DOHH2 (cell line): Measurements from ENCODE around the gene SMCO4.

Source experiments
- H3F3A ChIP-seq: fragments of 200-600 bp; sonication (generic), shearing (Covaris generic); 2 replicates; pipeline ENCODE4 v1.6.0; 2016; ENCODE audit warnings: antibody characterized with exemption, mild to moderate bottlenecking; ENCODE audit not compliant: control insufficient read depth, insufficient read depth
- H3K27ac ChIP-seq: fragments of 200-600 bp; sonication (generic); 2 replicates; pipeline ENCODE4 v1.5.1; 2014; ENCODE audit warnings: low read depth, mild to moderate bottlenecking, low read length, moderate library complexity
- H3K27me3 ChIP-seq: fragments of 200-600 bp; sonication (generic); 2 replicates; pipeline ENCODE4 v1.6.1; 2014; ENCODE audit warnings: mild to moderate bottlenecking, low read length, mixed read lengths; ENCODE audit not compliant: control insufficient read depth
- H3K36me3 ChIP-seq: fragments of 200-600 bp; sonication (generic); 2 replicates; pipeline ENCODE4 v1.6.1; 2014; ENCODE audit warnings: mild to moderate bottlenecking, low read length, moderate library complexity, mixed read lengths; ENCODE audit not compliant: control insufficient read depth
- H3K4me1 ChIP-seq: fragments of 200-600 bp; sonication (generic); 2 replicates; pipeline ENCODE4 v1.6.1; 2014; ENCODE audit warnings: mild to moderate bottlenecking, low read length, mixed read lengths; ENCODE audit not compliant: control insufficient read depth
- H3K4me2 ChIP-seq: fragments of 200-600 bp; sonication (generic); 2 replicates; pipeline ENCODE4 v1.6.0; 2014; ENCODE audit warnings: mild to moderate bottlenecking, low read length, moderate library complexity
- H3K4me3 ChIP-seq: fragments of 200-600 bp; sonication (generic); 2 replicates; pipeline ENCODE4 v1.5.1; 2014; ENCODE audit warnings: mild to moderate bottlenecking, low read length, mixed read lengths
- H3K79me2 ChIP-seq: fragments of 200-600 bp; sonication (generic); 2 replicates; pipeline ENCODE4 v1.6.1; 2014; ENCODE audit warnings: mild to moderate bottlenecking, low read length, mixed read lengths; ENCODE audit not compliant: control insufficient read depth
- H3K9me2 ChIP-seq: fragments of 200-600 bp; sonication (generic); replicated peaks from 2 replicates; pipeline ENCODE4 v1.6.1; 2014; ENCODE audit warnings: mild to moderate bottlenecking, low read length, mixed read lengths; ENCODE audit not compliant: control insufficient read depth
- H3K9me3 ChIP-seq: fragments of 200-600 bp; sonication (generic); 2 replicates; pipeline ENCODE4 v1.6.1; 2014; ENCODE audit warnings: antibody characterized with exemption, low read length, mixed read lengths; ENCODE audit not compliant: control insufficient read depth, insufficient read depth
- H4K20me1 ChIP-seq: fragments of 200-600 bp; sonication (generic); 2 replicates; pipeline ENCODE4 v1.6.0; 2014; ENCODE audit warnings: low read depth, mild to moderate bottlenecking, antibody characterized with exemption, low read length, moderate library complexity; ENCODE audit not compliant: control insufficient read depth, insufficient read depth
- CTCF ChIP-seq: fragments of 200-600 bp; sonication (generic); IDR thresholded peaks from one replicate; pipeline ENCODE4 v1.5.1; 2014; ENCODE audit warnings: antibody characterized with exemption, mild to moderate bottlenecking, low read depth, low read length; ENCODE audit not compliant: poor library complexity, severe bottlenecking
- EZH2phosphoT487 ChIP-seq: fragments of 200-600 bp; sonication (generic); IDR thresholded peaks from 2 replicates; pipeline ENCODE4 v1.6.1; 2017; ENCODE audit warnings: borderline replicate concordance, mild to moderate bottlenecking, antibody characterized with exemption, low read length, moderate library complexity, mixed read lengths

Gene SMCO4

DNA sequence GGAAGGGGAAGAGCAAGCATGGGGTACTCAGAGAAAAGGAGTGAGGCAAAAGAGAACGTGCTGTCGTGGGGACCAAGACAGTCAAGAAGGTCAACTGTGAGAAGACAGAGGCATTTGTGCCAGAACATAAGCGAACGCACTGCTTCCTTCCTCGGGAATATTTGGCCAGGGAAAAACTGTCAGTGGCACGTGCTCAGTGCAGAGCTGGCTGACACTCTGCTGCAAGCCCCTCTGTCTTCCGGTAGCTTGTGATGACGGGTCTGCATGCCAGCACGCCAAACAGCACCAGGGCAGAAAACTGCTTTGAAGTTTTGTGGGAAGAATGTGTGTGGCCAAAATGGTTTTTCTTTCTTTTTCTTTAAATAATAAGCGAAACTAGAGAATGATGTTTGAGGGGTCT, 60.6 kb downstream of the SMCO4 start:
- Histone ChIP-seq H3K4me2 (no peak overlapping the region), H3K36me3 (no peaks in the 10 kb centered on the region), H3K27ac (no peak overlapping the region), H3K9me2 (no peaks in the 10 kb centered on the region), H4K20me1 (no peaks in the 10 kb centered on the region), H3K4me1 (no peaks in the 10 kb centered on the region), H3F3A (no peaks in the 10 kb centered on the region), H3K9me3 (no peaks in the 10 kb centered on the region), H3K27me3 (no peaks in the 10 kb centered on the region), H3K79me2 (no peaks in the 10 kb centered on the region), H3K4me3 (no peak overlapping the region)
- TF ChIP-seq EZH2phosphoT487 = no peak
- TF ChIP-seq CTCF = no peak

DNA sequence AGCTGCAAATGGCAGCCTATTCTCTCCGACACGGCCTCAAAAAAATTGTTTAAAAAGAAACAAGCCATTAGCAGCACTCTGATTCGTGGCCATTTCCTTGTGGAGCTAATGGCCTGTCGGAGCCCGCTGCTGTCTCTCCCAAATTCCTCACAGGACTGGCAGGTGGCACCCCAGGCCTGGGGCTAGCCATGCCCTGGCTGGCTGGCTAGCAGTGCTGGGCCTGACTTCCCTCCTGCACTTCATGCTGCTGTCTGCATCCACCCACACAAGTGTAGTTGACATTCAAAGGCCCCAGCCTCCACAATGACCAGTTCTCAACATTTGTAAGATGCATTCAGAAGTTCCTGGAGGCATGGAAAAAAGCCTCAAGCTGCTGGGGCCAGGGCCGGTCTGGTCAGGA, 61.5 kb downstream of the SMCO4 start:
- Histone ChIP-seq H4K20me1 (no peaks in the 10 kb centered on the region), H3K36me3 (no peaks in the 10 kb centered on the region), H3K27ac (no peak overlapping the region), H3K4me2 (no peak overlapping the region), H3K9me3 (no peaks in the 10 kb centered on the region), H3K9me2 (no peaks in the 10 kb centered on the region), H3K4me3 (no peak overlapping the region), H3F3A (no peaks in the 10 kb centered on the region), H3K4me1 (no peaks in the 10 kb centered on the region), H3K27me3 (no peaks in the 10 kb centered on the region), H3K79me2 (no peaks in the 10 kb centered on the region)
- no peak for TF ChIP-seq CTCF

GRCh38 chr11:93481279-93481678, 61.9 kb downstream of the SMCO4 start:
- Histone ChIP-seq H3K36me3 (no peaks in the 10 kb centered on the region), H3K4me2 (no peak overlapping the region), H3K27me3 (no peaks in the 10 kb centered on the region), H3K4me1 (no peaks in the 10 kb centered on the region), H3F3A (no peaks in the 10 kb centered on the region), H3K27ac (no peak overlapping the region), H3K9me2 (no peaks in the 10 kb centered on the region), H3K4me3 (no peak overlapping the region), H3K9me3 (no peaks in the 10 kb centered on the region), H3K79me2 (no peaks in the 10 kb centered on the region), H4K20me1 (no peaks in the 10 kb centered on the region)
- TF ChIP-seq CTCF (no peak), EZH2phosphoT487 (no peak)

- no peaks in the 10 kb centered on the region for H3K36me3 ChIP-seq
- no peaks in the 10 kb centered on the region for H3K9me2 ChIP-seq
- H3K4me3 ChIP-seq = no peak overlapping the region
- H3K27me3 ChIP-seq = no peaks in the 10 kb centered on the region
- H4K20me1 ChIP-seq = no peaks in the 10 kb centered on the region
- no peaks in the 10 kb centered on the region for H3K79me2 ChIP-seq
- H3K4me1 ChIP-seq = no peaks in the 10 kb centered on the region
- no peak overlapping the region for H3K27ac ChIP-seq
- no peak overlapping the region for H3K4me2 ChIP-seq
- no peaks in the 10 kb centered on the region for H3F3A ChIP-seq
- H3K9me3 ChIP-seq = no peaks in the 10 kb centered on the region
- TF ChIP-seq EZH2phosphoT487 = no peak
- no peak for TF ChIP-seq CTCF
These were observed 62.4 kb downstream of the SMCO4 start for GRCh38 chr11:93480756-93481155.
